Esophagus squamous epithelium (tissue), 4 donors: Measurements from ENCODE around the gene GPR37.

Experiments used
- POLR2A ChIP-seq, 4 donors: fragments of 450-650 bp; IDR thresholded peaks; one replicate each; pipeline ENCODE4 v1.6.1; 2017; ENCODE audit warnings: antibody characterized with exemption in 4 of 4, mild to moderate bottlenecking in 4 of 4, moderate library complexity in 3 of 4
- TF ChIP-seq, protein P1 (sequence below), 6 experiments: fragments of 450-650 bp in 4 of 6; fragments of 200-600 bp in 2 of 6; sonication (generic) in 2 of 6; IDR thresholded peaks; one replicate each; pipeline ENCODE4 v1.5.1; 2016 to 2019; ENCODE audit warnings: antibody characterized with exemption in 6 of 6, mild to moderate bottlenecking in 4 of 6, moderate library complexity in 4 of 6

DNA sequence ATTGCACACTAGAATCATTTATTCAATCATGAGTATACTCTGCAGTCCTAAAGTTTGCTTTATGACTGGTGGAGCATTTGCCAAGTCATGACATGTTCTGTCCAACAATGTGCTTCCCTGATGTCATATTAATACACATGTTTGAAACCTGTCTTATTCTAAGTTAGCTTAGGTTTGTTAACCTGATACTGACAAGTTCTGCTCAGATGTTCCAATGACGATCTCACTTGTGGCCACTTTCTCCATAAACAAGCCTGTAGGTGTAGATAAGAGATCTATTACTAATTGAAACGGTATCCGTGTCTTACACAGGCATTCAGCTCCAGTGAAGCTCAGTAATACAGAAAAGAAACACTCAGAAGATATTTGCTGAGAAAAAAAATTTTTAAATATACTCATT, 64.9 kb downstream of the GPR37 start:
- TF ChIP-seq, protein P1, sequence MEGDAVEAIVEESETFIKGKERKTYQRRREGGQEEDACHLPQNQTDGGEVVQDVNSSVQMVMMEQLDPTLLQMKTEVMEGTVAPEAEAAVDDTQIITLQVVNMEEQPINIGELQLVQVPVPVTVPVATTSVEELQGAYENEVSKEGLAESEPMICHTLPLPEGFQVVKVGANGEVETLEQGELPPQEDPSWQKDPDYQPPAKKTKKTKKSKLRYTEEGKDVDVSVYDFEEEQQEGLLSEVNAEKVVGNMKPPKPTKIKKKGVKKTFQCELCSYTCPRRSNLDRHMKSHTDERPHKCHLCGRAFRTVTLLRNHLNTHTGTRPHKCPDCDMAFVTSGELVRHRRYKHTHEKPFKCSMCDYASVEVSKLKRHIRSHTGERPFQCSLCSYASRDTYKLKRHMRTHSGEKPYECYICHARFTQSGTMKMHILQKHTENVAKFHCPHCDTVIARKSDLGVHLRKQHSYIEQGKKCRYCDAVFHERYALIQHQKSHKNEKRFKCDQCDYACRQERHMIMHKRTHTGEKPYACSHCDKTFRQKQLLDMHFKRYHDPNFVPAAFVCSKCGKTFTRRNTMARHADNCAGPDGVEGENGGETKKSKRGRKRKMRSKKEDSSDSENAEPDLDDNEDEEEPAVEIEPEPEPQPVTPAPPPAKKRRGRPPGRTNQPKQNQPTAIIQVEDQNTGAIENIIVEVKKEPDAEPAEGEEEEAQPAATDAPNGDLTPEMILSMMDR (IDR thresholded peaks at IDR 0.05) = no peak
- TF ChIP-seq POLR2A (IDR thresholded peaks at IDR 0.05) = no peak
